KMS-11 (cell line): ENCODE data around the gene POLDIP3.

Source experiments
- H2AFZ ChIP-seq: fragments of 200-600 bp; sonication (generic); 2 replicates; pipeline ENCODE4 v1.6.1; 2016; ENCODE audit warnings: antibody characterized with exemption, mixed run types, low read depth
- H3K27ac ChIP-seq: fragments of 200-600 bp; sonication (generic); 2 replicates; pipeline ENCODE4 v1.6.1; 2016; ENCODE audit warnings: mild to moderate bottlenecking, mixed run types
- H3K27me3 ChIP-seq: fragments of 200-600 bp; sonication (generic); 2 replicates; pipeline ENCODE4 v1.6.1; 2017; ENCODE audit warnings: mild to moderate bottlenecking, low read depth, mixed run types, moderate library complexity; ENCODE audit not compliant: insufficient read depth
- H3K36me3 ChIP-seq: fragments of 200-600 bp; sonication (generic); 2 replicates; pipeline ENCODE4 v1.6.1; 2017; ENCODE audit warnings: mild to moderate bottlenecking, mixed run types; ENCODE audit not compliant: insufficient read depth
- H3K4me1 ChIP-seq: fragments of 200-600 bp; sonication (generic); 2 replicates; pipeline ENCODE4 v1.6.1; 2016; ENCODE audit warnings: mild to moderate bottlenecking, low read depth, mixed run types; ENCODE audit not compliant: poor library complexity, severe bottlenecking
- H3K4me2 ChIP-seq: fragments of 200-600 bp; sonication (generic); 2 replicates; pipeline ENCODE4 v1.7.0; 2016; ENCODE audit warnings: mild to moderate bottlenecking, mixed run types
- H3K4me3 ChIP-seq: fragments of 200-600 bp; sonication (generic); IDR thresholded peaks from 2 replicates; pipeline ENCODE4 v1.6.1; 2017; ENCODE audit warnings: low read depth, low read length, mixed read lengths; ENCODE audit not compliant: insufficient read depth
- H3K79me2 ChIP-seq: fragments of 200-600 bp; sonication (generic); 2 replicates; pipeline ENCODE4 v1.6.1; 2016; ENCODE audit warnings: low read depth, mixed run types; ENCODE audit not compliant: insufficient read depth
- H3K9ac ChIP-seq: fragments of 200-600 bp; sonication (generic); 2 replicates; pipeline ENCODE4 v1.6.1; 2016; ENCODE audit warnings: mild to moderate bottlenecking, mixed run types
- H4K20me1 ChIP-seq: fragments of 200-600 bp; sonication (generic); 2 replicates; pipeline ENCODE4 v1.6.1; 2016; ENCODE audit warnings: mild to moderate bottlenecking, mixed run types; ENCODE audit not compliant: insufficient read depth
- CTCF ChIP-seq: fragments of 200-600 bp; sonication (generic); conservative IDR thresholded peaks from 2 replicates; pipeline ENCODE4 v1.6.1; 2017; ENCODE audit warnings: low read depth, mild to moderate bottlenecking, antibody characterized with exemption, low read length, moderate library complexity, mixed read lengths

The POLDIP3 gene

GRCh38 chr22:42622061-42622710, 7.5 kb upstream of the POLDIP3 start:
- Histone ChIP-seq H3K4me1 (peaks cover 18% of the 10 kb centered on the region), H2AFZ (no peak overlapping the region), H3K79me2 (no peaks in the 10 kb centered on the region), H3K4me2 (no peak overlapping the region), H3K27me3 (no peaks in the 10 kb centered on the region), H3K4me3 (no peak overlapping the region), H3K36me3 (no peaks in the 10 kb centered on the region), H3K9ac (no peak overlapping the region), H4K20me1 (no peaks in the 10 kb centered on the region), H3K27ac (no peak overlapping the region)
- no peak for TF ChIP-seq CTCF

- Histone ChIP-seq H3K27me3 (no peaks in the 10 kb centered on the region), H4K20me1 (no peaks in the 10 kb centered on the region), H3K4me1 (peaks cover 24% of the 10 kb centered on the region), H2AFZ (no peak overlapping the region), H3K4me2 (no peak overlapping the region), H3K27ac (no peak overlapping the region), H3K36me3 (no peaks in the 10 kb centered on the region), H3K4me3 (no peak overlapping the region), H3K9ac (no peak overlapping the region), H3K79me2 (no peaks in the 10 kb centered on the region)
- peak; percentile 86 for TF ChIP-seq CTCF
Measured at GRCh38 chr22:42621505-42622002, 6.9 kb upstream of the POLDIP3 start.

GRCh38 chr22:42620084-42620483, 5.4 kb upstream of the POLDIP3 start:
- no peaks in the 10 kb centered on the region for H4K20me1 ChIP-seq
- H2AFZ ChIP-seq: no peak overlapping the region
- H3K9ac ChIP-seq: no peak overlapping the region
- H3K4me1 ChIP-seq: peaks cover 33% of the 10 kb centered on the region
- H3K79me2 ChIP-seq: no peaks in the 10 kb centered on the region
- H3K27me3 ChIP-seq: no peaks in the 10 kb centered on the region
- no peak for TF ChIP-seq CTCF
- H3K36me3 ChIP-seq: no peaks in the 10 kb centered on the region
- H3K4me3 ChIP-seq: no peak overlapping the region
- no peak overlapping the region for H3K27ac ChIP-seq
- no peak overlapping the region for H3K4me2 ChIP-seq

- no peak overlapping the region for H2AFZ ChIP-seq
- TF ChIP-seq CTCF: no peak
- no peaks in the 10 kb centered on the region for H3K27me3 ChIP-seq
- no peaks in the 10 kb centered on the region for H4K20me1 ChIP-seq
- no peak overlapping the region for H3K27ac ChIP-seq
- H3K4me2 ChIP-seq: no peak overlapping the region
- no peak overlapping the region for H3K4me3 ChIP-seq
- peaks cover under 1% of the 10 kb centered on the region; the same call in 1 of the 2 replicates for H3K79me2 ChIP-seq
- peaks cover 33% of the 10 kb centered on the region for H3K4me1 ChIP-seq
- H3K9ac ChIP-seq: no peak overlapping the region
- H3K36me3 ChIP-seq: no peaks in the 10 kb centered on the region
Measured at GRCh38 chr22:42619261-42620063, 4.8 kb upstream of the POLDIP3 start.
